Uterus (tissue), 2 donors: ENCODE data around the gene LHFPL6.

Experiments used
- CTCF ChIP-seq, 4 experiments: fragments of 200-600 bp in 2 of 4; fragments of 450-650 bp in 2 of 4; sonication (generic) in 2 of 4; IDR thresholded peaks; one replicate each; pipeline ENCODE4 v1.5.1; 2016 to 2019; ENCODE audit warnings: antibody characterized with exemption in 4 of 4, mild to moderate bottlenecking in 2 of 4, moderate library complexity in 1 of 4
- POLR2A ChIP-seq, 2 donors: fragments of 450-650 bp; IDR thresholded peaks; one replicate each; pipeline ENCODE4 v1.6.1; 2016; ENCODE audit warnings: antibody characterized with exemption in 2 of 2, mild to moderate bottlenecking in 1 of 2, moderate library complexity in 1 of 2

DNA sequence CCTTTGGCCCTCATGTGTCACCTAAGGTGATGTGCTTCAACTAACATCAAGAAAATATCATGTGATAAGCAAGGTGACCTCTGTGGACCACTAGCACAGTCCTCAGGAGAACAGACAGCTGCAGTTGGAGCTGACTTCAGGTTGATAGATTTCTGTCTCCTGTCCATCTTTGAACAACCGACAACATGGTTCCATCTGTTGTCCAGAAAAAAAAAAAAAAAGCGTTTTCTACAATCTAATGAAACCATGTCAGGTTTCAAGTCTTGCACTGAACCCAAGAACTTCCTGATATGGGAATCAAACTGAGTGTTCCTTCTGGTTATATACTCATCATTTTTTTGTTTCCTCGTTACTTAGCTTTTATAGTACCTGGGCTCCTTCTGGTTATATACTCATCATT lies 75.7 kb downstream of the LHFPL6 start:
- TF ChIP-seq CTCF (IDR thresholded peaks at IDR 0.05) (no peak), POLR2A (IDR thresholded peaks at IDR 0.05) (no peak)
